DMS153 treated with DMSO at 0.1 percent for 48 hours (cell line): ENCODE results near the gene ALX4.

ENCODE experiments used
- DNase-seq: peaks from one replicate; lab custom pipeline; 2025; ENCODE audit not compliant: unreplicated experiment; lab: John Stamatoyannopoulos, UW

ALX4 gene

GRCh38 chr11:44335919-44336318 lies 26.0 kb upstream of the ALX4 start:
- no peak for DNase-seq

- DNase-seq, result no peak
Measured at GRCh38 chr11:44335052-44335760, 25.3 kb upstream of the ALX4 start.

GRCh38 chr11:44334356-44335004 lies 24.5 kb upstream of the ALX4 start:
- no peak for DNase-seq

GRCh38 chr11:44333271-44334218 lies 23.6 kb upstream of the ALX4 start:
- DNase-seq, result no peak

GRCh38 chr11:44332665-44333064 lies 22.7 kb upstream of the ALX4 start:
- DNase-seq, result no peak

GRCh38 chr11:44329472-44330230 lies 19.7 kb upstream of the ALX4 start:
- peak; percentile 23 for DNase-seq

- DNase-seq, result no peak
Measured at GRCh38 chr11:44328138-44328660, 18.3 kb upstream of the ALX4 start.

- DNase-seq, result no peak
Measured at GRCh38 chr11:44327730-44328129, 17.8 kb upstream of the ALX4 start.

GRCh38 chr11:44326615-44327475 lies 16.9 kb upstream of the ALX4 start:
- no peak for DNase-seq

- no peak for DNase-seq
Measured at GRCh38 chr11:44325698-44326097, 15.8 kb upstream of the ALX4 start.

GRCh38 chr11:44324749-44325525 lies 15.0 kb upstream of the ALX4 start:
- peak; percentile 40 for DNase-seq

GRCh38 chr11:44324222-44324621 lies 14.3 kb upstream of the ALX4 start:
- no peak for DNase-seq

GRCh38 chr11:44322243-44322642 lies 12.3 kb upstream of the ALX4 start:
- no peak for DNase-seq

GRCh38 chr11:44321059-44321458 lies 11.1 kb upstream of the ALX4 start:
- DNase-seq, result no peak

- DNase-seq, result no peak
Measured at GRCh38 chr11:44320289-44320973, 10.5 kb upstream of the ALX4 start.

- DNase-seq, result no peak
Measured at GRCh38 chr11:44319552-44320288, 9.8 kb upstream of the ALX4 start.

- DNase-seq, result no peak
Measured at GRCh38 chr11:44319170-44319551, 9.2 kb upstream of the ALX4 start.

- DNase-seq, result no peak
Measured at GRCh38 chr11:44318369-44318768, 8.4 kb upstream of the ALX4 start.
